ENCODE results near the gene C3orf33.

Gene C3orf33

GRCh38 chr3:155785662-155786295, 20.3 kb downstream of the C3orf33 start:
- no peak for DNase-seq (ENCODE audit: low read depth)

DNA sequence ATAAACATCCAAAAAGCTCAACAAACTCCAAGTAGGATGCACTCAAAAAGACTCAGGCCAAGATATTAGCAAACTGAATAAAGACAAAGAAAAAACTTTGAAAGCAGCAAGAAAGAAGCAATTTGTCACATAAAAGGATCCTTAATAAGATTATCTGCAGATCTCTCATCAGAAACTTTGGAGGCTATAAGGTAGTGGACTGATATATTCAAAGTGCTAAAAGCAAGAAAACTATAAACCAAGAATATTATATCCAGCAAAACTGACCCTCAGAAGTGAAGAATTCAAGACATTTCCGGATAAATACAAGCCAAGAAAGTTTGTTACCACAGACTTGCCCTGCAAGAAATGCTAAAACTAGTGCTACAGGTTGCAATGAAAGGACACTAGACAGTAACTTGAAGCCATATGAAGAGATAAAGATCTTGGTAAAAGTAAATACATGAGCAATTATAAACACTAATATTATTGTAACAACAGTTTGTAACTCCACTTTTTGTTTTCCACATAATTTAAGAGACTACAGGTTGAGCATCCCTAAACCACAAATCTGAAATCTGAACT, 23.6 kb downstream of the C3orf33 start:
- DNase-seq (ENCODE audit: low read depth), result no peak

DNA sequence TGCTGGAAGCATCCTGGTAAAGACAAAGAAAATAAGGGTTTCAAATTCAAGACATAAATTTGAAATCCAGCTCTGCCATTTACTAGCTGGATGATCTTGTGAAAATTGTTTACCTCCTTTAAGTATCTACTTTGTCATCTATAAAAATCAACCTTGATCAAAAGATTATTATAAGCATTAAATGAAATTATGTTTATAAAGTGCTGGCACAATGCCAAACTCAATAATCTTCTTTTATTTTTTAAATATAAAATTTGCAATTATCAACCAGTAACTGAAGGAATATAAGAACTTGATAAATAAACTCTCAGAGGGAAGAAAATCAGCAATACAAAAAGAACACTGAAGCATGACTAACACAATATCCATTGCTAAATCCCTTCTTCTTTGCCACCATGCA, 25.8 kb downstream of the C3orf33 start:
- no peak for DNase-seq (ENCODE audit: low read depth)

DNA sequence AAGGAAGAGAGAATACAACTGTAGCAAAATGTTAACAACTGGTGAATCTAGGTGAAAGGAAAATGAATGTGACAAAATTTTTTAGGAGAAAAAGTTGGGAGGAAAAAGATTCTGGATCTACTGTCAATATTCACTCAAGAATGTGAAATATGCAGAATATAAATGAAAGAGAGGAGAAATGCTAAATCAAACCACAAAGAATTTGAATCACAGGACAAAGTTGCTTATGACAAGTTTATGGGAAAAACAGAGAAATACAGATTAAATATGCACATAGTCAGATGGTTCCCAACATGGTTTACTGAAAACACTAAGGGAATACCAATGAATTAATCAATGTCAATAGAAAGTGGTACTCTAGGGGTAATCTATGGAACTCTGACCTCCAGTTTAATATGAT, 27.6 kb downstream of the C3orf33 start:
- no peak for DNase-seq (ENCODE audit: low read depth)

DNA sequence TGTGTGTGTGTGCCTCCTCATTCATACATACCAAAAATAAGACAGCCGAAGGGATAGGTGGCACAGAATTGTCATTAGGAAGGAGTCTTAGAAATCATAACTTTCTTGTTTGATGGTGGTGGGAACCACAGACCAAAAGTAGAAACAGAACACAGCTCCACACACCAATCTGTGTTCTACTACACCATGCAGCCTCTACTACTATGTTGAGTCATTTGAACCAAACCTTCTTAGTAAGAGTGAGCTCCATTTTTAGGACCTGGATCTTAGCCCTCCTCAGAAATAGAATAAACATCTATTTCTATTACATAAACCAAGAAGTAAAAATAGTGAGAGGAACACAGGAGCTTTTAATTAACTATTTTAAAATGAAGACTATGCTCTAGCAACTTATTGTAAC, 33.3 kb downstream of the C3orf33 start:
- no peak for DNase-seq (ENCODE audit: low read depth)

GRCh38 chr3:155771126-155771525, 35.0 kb downstream of the C3orf33 start:
- DNase-seq (ENCODE audit: low read depth), result no peak

DNA sequence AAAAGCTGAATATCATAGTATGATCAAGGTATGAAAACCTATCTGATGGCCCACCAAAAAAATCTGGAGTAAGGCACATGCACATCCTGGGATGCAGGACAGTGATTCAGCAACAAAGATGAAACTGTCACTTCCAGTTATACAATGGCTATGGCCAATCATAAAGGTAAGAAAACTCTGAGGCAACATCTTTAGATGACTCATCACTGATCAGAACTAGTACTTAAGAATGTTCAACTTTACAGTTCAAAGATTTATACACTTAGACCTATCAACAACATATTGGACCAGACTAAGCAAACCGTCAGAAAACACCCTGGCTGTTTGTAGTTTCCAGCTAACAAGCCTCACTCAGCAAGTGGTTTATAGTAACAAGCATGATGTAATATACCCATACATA, 39.9 kb downstream of the C3orf33 start:
- no peak for DNase-seq (ENCODE audit: low read depth)

DNA sequence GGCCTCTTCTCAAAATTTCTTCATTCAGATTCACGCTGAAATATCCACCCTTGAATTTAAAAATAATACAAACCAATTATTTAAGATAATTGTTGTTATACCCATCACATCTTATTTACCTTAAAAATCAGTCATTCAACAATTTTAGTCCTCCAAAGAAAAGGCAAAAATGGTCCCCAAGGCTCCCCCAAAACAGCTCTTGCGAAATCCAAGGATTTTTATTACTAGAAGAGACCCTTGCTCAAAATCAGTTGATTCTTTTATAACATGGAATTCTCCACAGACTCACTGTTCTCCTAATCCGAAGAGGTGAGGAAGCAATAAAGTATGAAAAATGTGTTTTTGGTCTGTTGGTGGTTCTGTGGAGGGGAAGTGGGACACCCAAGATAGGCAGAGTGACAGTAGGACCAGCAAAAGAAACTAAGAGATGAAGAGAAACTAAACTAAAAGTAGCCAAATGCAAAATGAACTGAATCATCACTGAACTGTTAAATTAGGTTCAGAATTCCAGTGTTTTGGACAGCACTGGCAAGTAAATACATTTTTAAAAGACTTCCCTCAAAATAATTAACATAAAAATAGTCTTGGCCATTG, 42.1 kb downstream of the C3orf33 start:
- no peak for DNase-seq (ENCODE audit: low read depth)

DNA sequence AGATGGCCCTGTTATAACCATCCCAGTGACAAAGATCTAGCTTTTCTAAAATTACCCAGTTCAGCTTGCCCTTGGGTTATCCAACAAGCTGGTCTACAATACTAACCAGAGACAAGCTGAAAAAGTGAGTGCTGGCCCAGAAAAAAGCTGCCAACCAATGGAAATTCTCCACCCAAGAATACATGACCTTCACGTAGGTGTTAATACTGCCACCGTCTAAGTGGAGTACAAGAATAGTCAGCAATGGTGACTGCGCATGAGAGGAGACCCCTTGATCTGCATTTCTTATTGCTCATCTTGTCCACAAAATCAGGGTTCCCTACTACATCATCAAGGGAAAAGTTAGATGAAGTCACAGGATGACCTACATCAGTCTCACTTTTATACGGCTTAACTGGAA, 45.4 kb downstream of the C3orf33 start:
- DNase-seq (ENCODE audit: low read depth), result no peak

- no peak for DNase-seq (ENCODE audit: low read depth)
These were observed 48.5 kb downstream of the C3orf33 start for GRCh38 chr3:155757577-155757976.

DNA sequence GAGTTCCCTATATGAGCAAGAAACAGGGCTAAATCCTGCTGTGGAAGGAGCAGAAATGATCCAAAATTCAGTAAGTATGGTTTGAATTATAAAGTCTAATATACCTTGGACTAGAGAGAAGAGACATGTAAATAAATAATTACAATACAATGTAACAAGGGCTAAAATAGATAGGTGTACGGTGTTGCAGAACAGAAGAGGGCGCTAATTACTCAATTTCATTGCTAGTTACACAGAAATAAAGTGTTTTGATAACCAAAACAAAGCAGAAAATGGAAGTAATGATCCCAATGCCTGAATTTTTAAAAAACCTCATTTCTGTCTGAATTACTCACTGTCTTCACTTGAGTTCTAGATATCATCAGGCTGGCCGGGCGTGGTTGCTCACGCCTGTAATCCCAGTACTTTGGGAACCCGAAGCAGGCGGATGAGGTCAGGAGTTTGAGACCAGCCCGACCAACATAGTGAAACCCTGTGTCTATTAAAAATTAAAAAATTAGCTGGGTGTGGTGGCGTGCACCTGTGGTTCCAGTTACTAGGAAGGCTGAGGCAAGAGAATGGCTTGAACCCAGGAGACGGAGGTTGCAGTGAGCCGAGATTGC, 52.9 kb downstream of the C3orf33 start:
- no peak for DNase-seq (ENCODE audit: low read depth)

DNA sequence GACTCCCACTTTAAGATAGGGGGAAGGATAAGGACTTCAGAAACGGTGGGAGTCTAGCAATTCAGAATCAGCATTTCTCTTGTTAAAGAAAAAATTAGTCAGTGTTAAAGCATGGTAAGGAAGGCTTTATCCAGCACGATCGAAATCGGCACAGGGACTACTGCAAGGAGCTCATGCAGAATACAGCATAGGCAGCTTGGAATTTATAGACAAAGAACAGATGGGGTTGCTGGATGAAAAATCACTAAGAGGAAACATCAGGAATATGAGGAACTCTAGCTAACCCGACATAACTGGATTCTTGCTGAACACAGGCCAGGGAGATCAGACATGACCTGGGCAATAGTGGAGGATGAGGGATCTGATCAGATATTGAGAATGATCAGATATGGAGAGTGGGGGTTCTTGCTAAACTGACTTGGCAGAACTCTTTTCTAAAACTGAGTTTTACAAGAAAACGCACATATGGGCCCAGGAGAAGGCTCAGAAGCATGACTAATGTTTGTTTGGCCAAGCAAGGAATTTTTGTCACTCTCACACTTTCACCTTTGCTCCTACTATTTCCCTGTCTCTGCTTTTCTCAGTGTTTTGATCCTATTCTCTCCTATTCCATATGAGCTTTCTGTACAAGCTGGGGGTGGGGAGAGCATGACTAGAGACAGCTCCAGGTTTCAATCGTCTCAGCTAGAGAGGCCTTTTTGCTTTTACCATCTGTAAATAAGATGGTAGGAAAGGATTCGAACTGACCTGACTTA, 57.3 kb downstream of the C3orf33 start:
- DNase-seq (ENCODE audit: low read depth), result no peak

DNA sequence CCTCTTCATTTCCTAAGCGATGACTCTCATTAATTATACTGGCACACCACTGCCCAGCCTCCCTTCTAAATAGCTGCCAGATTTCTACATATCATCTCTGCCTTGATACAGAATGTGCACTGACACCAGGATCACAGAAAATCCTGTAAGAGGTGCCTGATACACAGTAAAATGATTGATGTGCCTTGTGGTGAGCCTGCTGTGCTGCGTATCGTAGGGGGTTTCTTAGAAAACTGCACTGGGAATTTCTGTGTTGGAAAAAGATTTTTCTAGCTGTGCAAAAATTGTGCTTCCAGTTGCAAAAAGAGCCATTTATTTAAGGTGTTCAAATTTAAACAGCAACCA, 58.2 kb downstream of the C3orf33 start:
- DNase-seq (ENCODE audit: low read depth), result no peak

DNA sequence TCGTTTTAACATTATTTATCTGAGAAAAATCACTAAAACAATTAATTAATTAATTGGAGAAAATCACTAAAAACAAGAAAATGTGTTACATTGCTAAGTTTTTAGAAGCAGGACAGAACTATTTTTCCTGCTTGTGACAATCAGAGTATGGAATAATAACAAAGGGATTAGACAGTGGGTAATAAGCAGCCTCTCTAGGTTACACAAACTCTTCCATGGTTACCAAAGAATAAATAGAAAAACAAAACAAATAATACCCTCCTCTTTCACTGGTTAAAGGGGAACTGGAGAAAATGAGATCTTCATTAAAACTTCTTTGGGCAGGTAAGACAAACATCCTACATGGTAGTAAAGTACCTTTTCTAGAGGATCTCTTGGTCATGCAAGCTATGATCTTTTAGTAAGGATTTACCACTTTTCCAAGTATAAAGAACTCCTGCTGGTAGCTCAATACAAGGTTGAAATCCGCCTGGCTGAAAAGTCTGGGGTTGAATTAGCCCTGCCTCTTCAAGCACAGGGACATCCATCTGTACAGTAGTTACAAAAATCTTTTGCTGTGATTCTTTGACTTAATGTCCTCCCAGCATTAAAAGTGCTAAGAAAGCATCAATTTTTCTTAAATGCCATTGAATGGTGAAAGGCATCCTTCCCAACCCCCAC, 58.7 kb downstream of the C3orf33 start:
- DNase-seq (ENCODE audit: low read depth), result no peak

GRCh38 chr3:155746703-155747102, 59.4 kb downstream of the C3orf33 start:
- no peak for DNase-seq (ENCODE audit: low read depth)

DNA sequence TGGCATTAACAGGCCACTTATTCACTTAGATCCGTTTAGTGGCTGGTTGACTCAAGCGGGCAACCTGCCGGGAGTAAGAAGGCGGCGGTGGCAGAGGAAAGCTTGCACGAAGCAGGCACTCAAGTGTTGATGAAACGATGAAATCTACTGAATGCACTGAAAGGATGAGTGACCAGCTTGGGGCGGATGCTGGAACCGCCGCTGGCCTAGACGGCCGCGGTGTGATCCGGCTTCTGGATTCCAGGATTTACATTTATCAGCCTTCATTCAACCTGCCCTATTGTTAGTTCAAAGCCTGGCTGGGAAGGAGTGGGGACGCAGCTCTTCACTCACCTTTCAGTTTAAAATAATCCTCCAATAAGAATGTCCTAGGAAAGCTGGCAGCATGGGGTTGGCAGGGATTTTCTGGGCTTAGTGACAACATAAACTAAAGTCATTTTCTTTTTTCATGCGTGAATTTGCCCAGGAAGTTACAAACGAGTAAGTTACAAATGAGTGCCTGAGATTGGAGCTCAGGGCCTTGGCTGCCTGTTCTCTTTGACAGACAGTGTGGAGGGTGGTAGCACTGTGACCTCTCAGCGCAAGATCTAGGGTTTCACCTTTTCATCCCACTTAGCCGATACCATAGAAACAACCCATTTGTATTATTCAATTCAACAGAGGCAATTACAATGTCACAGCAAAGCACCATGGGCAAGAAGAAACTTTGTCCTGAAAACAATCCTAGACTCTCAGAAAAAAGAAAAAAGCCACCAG, 60.1 kb downstream of the C3orf33 start:
- no peak for DNase-seq (ENCODE audit: low read depth)

DNA sequence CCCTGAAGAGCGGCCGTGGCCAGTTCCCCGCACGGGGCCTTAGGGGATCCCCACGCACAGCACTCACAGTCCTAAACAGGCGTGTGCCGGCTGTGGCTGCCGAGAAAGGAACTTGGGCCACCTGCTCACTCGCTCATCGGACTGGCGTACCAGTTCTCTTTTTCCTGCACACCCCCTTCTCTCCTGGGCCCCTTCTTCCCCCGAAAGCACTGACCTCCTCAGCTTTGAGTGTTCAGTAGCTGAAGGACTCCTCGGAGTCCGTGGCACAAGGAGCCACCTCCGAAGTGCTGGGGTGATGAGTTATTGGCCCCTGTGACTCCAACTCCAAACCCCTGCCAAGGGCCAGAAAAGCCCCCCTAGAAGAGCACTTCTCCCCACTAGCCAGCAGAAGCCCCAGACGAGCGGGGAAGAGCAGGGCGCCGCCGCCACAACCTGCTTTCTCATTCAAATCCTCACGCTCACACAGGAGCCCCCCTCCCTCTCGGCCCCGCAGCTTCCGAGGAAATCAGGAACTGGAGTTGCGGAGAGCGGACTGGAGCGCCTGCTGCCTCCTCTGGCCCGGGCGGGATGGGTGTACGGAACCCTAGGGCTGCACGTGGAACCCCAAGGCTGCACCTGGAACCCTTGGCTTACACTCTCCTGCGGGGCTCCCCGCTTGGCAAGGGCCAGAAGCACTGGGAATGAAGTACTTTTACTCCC, 61.3 kb downstream of the C3orf33 start, which contains the start of gene PLCH1:
Gene PLCH1, minus strand, starts transcription at position 446 of the 699 bp plus-strand sequence. CDS start 40,847 bp downstream, outside the sequence.
- DNase-seq (ENCODE audit: low read depth), result peak; percentile 20

DNA sequence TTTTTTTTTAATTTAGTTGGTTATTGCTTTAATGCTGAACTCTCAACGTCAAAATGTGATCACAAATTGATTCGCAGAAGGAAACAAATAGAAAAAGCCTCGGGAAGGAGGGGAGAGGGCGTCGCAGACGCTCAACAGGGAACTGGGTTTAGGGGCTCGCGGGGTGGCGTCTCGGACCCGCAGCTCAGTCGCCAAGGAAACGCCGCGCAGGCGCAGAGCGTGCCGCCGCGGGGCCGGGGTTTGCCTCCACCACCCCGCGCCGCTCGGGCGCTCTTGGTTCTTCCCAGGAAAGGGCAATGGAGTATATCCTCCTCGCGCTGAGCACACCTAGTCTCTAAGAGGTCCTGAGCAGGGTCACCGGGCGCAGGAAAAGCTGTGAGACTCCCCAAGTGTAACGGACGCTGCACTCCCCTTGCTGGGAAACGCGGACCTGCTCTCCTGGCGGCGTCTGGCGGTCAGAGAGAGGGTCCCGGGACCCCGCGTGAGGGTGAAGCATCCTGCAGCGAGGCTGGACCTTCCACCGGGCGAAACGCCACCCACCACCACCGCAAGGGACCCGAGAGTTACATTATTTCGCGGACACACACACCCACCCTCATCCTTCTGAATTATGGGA, 62.0 kb downstream of the C3orf33 start:
- DNase-seq (ENCODE audit: low read depth), result peak; percentile 13

DNA sequence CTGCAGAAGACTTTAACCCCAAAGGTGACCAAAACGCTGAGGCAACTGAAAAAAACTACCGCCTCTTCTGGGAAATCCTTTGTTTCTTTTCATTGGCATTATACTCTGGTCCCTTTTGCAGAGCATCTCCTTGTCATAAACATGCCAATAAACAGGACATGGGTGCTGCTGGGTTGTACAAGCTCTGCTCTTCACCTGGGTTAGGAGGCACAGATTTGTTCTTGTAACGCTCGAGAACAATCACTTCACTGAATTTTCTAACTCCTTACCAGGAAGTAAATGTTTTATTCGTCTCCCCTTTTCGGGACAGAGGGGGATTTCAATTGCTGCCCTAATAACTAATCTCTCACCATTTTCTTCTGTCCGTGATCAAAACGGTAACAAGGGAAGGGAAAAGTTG, 62.5 kb downstream of the C3orf33 start:
- DNase-seq (ENCODE audit: low read depth), result no peak

DNA sequence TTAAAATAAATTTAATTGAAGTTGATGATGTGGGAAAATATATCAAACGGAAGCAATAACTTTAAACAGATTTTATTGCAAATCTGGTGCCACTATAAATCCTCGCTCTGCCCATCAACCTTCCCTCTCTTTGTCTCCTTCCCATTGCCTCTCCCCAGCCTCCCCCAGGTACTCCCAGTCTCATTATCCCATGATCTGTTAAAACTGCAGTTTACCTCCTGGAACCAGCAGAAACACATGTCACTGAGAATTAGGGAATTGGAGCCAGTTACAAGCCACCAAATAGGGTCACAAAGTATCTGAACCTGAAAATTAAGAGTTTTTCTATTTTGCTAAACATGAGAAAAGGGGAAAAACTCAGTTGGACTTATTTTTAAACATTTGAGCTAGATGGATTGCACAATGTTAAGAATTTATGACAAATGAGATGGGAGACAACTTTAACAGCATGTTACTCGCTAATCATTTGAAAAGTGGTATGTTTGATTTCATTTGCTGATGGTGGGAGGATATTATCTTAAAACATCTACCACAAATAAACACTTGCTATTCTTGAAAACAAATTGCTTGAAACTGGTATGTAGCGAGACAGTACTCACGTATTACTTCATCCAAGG, 63.6 kb downstream of the C3orf33 start:
- DNase-seq (ENCODE audit: low read depth), result no peak
